Fibroblast of lung (primary cell): ENCODE data around the gene WTAP. TPM values are rescaled to one million over a fixed set of nuclear protein-coding genes. Genes with fewer than 3 reads are reported as not detected.

Experiments
- DNase-seq, 2 donors: peaks; one replicate each; pipeline versions ENCODE4 v3.0.0 to v3.0.0-alpha.2; 2010; ENCODE audit warnings: low read depth in 2 of 2
- H2AFZ ChIP-seq: 2 replicates; pipeline ENCODE4 v1.5.1; 2012; ENCODE audit warnings: low read length, control low read depth, inconsistent platforms
- H3K27ac ChIP-seq: 2 replicates; pipeline ENCODE4 v1.5.1; 2011; ENCODE audit warnings: low read length, control low read depth; ENCODE audit not compliant: insufficient read depth
- H3K27me3 ChIP-seq: 2 replicates; pipeline ENCODE4 v1.5.1; 2011; ENCODE audit warnings: mild to moderate bottlenecking, low read length; ENCODE audit not compliant: control insufficient read depth, insufficient read depth
- H3K36me3 ChIP-seq: 2 replicates; pipeline ENCODE4 v1.5.1; 2011; ENCODE audit warnings: low read length; ENCODE audit not compliant: control insufficient read depth, insufficient read depth
- H3K4me1 ChIP-seq: 2 replicates; pipeline ENCODE4 v1.5.1; 2011; ENCODE audit warnings: low read length; ENCODE audit not compliant: control insufficient read depth, insufficient read depth; ENCODE audit errors: extremely low read depth
- H3K4me2 ChIP-seq: 2 replicates; pipeline ENCODE4 v1.5.1; 2011; ENCODE audit warnings: low read length, control low read depth; ENCODE audit not compliant: insufficient read depth; ENCODE audit errors: extremely low read depth
- H3K4me3 ChIP-seq, 4 experiments: fragments of 200-600 bp in 1 of 4; sonication (generic) in 1 of 4; replicated peaks in 1 of 4; 2 replicates each; pipeline ENCODE4 v1.5.1; 2011 to 2016; ENCODE audit warnings: low read length in 4 of 4, low read depth in 3 of 4, mild to moderate bottlenecking in 3 of 4, control low read depth in 2 of 4, inconsistent platforms in 1 of 4, mixed read lengths in 1 of 4; ENCODE audit not compliant: insufficient read depth in 1 of 4; ENCODE audit errors: control extremely low read depth in 1 of 4
- H3K79me2 ChIP-seq: 2 replicates; pipeline ENCODE4 v1.5.1; 2012; ENCODE audit warnings: mild to moderate bottlenecking, low read length, inconsistent platforms; ENCODE audit not compliant: control insufficient read depth, insufficient read depth
- H3K9ac ChIP-seq: 2 replicates; pipeline ENCODE4 v1.5.1; 2011; ENCODE audit warnings: mild to moderate bottlenecking, low read length, control low read depth; ENCODE audit not compliant: insufficient read depth
- H3K9me3 ChIP-seq: 2 replicates; pipeline ENCODE4 v1.5.1; 2012; ENCODE audit warnings: low read depth, low read length; ENCODE audit not compliant: control insufficient read depth, insufficient read depth
- H4K20me1 ChIP-seq: 2 replicates; pipeline ENCODE4 v1.5.1; 2011; ENCODE audit warnings: low read length; ENCODE audit not compliant: control insufficient read depth, insufficient read depth; ENCODE audit errors: extremely low read depth
- EZH2 ChIP-seq: IDR thresholded peaks from 2 replicates; pipeline ENCODE4 v1.5.1; 2012; ENCODE audit warnings: low read length, control low read depth, mild to moderate bottlenecking; ENCODE audit errors: missing control alignments
- polyA plus RNA-seq, 2 donors: library from polyadenylated mRNA; depleted of rRNA in 1 of 2; stranded (reverse) in 1 of 2; unstranded in 1 of 2; fragments of >200 nt; gene quantifications; 2 replicates each; pipeline ENCODE4 v1.2.1, GENCODE V29; 2011 to 2012; ENCODE audit warnings: missing spikeins in 1 of 2
- total RNA-seq: library from RNA; depleted of rRNA; stranded (reverse); fragments of >200 nt; gene quantifications from 2 replicates; pipeline ENCODE4 v1.2.1, GENCODE V29; 2014
- TF ChIP-seq, protein P1 (sequence below), 2 donors: IDR thresholded peaks in 1 of 2; conservative IDR thresholded peaks in 1 of 2; 1 replicate in 1 of 2; 2 replicates in 1 of 2; pipeline ENCODE4 v1.5.1; 2011 to 2012; ENCODE audit warnings: low read length in 2 of 2, control low read depth in 1 of 2, inconsistent platforms in 1 of 2, low read depth in 1 of 2, mild to moderate bottlenecking in 1 of 2

WTAP gene
- total and polyA plus RNA-seq, 2 donors (not counting 1 experiment from before 2014, with no cell fraction given) = 52.7 to 124 TPM

DNA sequence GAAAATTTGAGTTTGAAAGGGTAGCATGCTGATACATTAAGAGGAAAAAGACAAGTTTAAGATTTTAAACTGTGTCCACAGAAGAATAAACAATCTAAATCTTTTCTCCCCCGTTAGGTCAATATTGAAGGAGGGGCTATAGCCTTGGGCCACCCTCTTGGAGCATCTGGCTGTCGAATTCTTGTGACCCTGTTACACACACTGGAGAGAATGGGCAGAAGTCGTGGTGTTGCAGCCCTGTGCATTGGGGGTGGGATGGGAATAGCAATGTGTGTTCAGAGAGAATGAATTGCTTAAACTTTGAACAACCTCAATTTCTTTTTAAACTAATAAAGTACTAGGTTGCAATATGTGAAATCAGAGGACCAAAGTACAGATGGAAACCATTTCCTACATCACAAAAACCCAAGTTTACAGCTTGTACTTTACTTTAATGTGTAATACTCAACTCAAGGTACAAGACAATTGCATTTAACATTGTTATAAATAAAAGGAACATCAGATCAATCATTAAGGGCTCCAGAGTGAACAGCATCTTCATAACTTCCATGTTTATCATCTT lies 51.3 kb downstream of the WTAP start:
- H3K79me2 ChIP-seq = peaks cover 13% of the 10 kb centered on the region
- no peaks in the 10 kb centered on the region for H3K4me1 ChIP-seq
- H3K36me3 ChIP-seq = peaks cover 20% of the 10 kb centered on the region
- TF ChIP-seq EZH2 = no peak
- TF ChIP-seq, protein P1, sequence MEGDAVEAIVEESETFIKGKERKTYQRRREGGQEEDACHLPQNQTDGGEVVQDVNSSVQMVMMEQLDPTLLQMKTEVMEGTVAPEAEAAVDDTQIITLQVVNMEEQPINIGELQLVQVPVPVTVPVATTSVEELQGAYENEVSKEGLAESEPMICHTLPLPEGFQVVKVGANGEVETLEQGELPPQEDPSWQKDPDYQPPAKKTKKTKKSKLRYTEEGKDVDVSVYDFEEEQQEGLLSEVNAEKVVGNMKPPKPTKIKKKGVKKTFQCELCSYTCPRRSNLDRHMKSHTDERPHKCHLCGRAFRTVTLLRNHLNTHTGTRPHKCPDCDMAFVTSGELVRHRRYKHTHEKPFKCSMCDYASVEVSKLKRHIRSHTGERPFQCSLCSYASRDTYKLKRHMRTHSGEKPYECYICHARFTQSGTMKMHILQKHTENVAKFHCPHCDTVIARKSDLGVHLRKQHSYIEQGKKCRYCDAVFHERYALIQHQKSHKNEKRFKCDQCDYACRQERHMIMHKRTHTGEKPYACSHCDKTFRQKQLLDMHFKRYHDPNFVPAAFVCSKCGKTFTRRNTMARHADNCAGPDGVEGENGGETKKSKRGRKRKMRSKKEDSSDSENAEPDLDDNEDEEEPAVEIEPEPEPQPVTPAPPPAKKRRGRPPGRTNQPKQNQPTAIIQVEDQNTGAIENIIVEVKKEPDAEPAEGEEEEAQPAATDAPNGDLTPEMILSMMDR (conservative IDR thresholded peaks at IDR 0.05 in 1 of 2, IDR thresholded peaks at IDR 0.05 in 1 of 2; ENCODE audit: low read depth in 1 of 2, low read length in 2 of 2) = no peak
- H3K27ac ChIP-seq = no peak overlapping the region
- no peaks in the 10 kb centered on the region for H4K20me1 ChIP-seq
- no peak overlapping the region for H2AFZ ChIP-seq
- no peaks in the 10 kb centered on the region for H3K9me3 ChIP-seq
- H3K27me3 ChIP-seq = no peaks in the 10 kb centered on the region
- no peak overlapping the region for H3K9ac ChIP-seq
- H3K4me3 ChIP-seq = no peak overlapping the region
- no peak for DNase-seq
- no peak overlapping the region for H3K4me2 ChIP-seq

DNA sequence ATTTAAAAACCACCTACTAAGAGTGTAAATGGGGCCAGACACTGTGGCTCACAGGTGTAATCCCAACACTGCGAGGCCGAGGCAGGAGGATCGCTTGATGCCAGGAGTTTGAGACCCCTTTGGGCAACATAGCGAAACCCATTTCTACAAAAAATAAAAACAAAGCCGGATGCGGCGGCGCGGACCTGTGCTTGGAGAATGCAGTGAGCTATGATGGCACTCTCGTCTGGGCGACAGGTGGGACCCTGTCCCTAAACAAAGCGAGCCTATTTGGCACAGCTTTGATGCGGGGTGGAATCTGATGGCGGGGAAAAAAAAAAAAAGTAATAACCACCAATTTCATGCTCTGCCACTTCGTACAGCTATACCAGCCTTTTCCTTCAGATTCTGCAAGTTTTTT lies 61.0 kb downstream of the WTAP start:
- Histone ChIP-seq H2AFZ (no peak overlapping the region), H3K4me1 (peaks cover 14% of the 10 kb centered on the region), H3K9ac (peak overlapping the region; percentile 95), H3K36me3 (peaks cover 10% of the 10 kb centered on the region), H3K27ac (peak overlapping the region; percentile 85), H3K27me3 (no peaks in the 10 kb centered on the region), H3K9me3 (no peaks in the 10 kb centered on the region), H3K4me2 (peak overlapping the region; percentile 93), H3K79me2 (peaks cover 81% of the 10 kb centered on the region), H4K20me1 (no peaks in the 10 kb centered on the region), H3K4me3 (peak overlapping the region; percentile 72 to 94 (median 84))
- no peak for TF ChIP-seq EZH2
- TF ChIP-seq, protein P1 (conservative IDR thresholded peaks at IDR 0.05 in 1 of 2, IDR thresholded peaks at IDR 0.05 in 1 of 2; ENCODE audit: low read depth in 1 of 2, low read length in 2 of 2) = no peak
- no peak for DNase-seq

DNA sequence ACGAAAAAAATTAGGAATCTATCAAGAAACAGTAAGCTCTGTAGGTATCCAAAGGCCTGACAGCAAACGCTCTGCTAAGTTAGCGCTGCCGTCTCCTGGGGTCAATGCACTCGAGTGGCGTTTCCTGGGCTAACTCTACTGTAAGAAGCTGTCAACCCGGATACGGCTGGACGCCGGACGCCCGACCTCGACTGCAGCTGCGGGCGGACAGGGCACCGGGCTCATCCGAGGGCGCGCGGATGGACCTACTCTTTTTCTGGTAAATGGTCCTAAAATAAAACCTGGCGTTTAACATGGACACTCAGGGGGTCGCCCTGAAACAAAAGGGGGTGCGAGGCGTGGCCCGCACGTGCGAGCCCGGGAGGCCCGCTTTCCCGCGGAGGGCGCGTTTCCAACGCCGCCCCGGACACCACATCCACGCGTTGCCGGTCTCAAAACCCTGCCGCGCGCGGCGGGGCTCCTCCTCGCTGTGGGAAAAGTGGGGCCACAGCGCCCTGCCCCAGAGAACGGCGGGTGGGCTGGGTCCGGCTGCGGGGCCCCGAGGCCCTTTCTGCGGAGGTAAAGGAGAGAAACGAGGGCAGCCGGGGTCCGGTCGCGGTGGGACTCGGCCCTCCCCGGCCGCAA lies 61.6 kb downstream of the WTAP start:
- peaks cover 9% of the 10 kb centered on the region for H3K36me3 ChIP-seq
- peaks cover 78% of the 10 kb centered on the region for H3K79me2 ChIP-seq
- peak overlapping the region; percentile 85 for H3K27ac ChIP-seq
- TF ChIP-seq EZH2 = no peak
- TF ChIP-seq, protein P1 (conservative IDR thresholded peaks at IDR 0.05 in 1 of 2, IDR thresholded peaks at IDR 0.05 in 1 of 2; ENCODE audit: low read depth in 1 of 2, low read length in 2 of 2) = no peak
- peak overlapping the region; percentile 71 for H2AFZ ChIP-seq
- no peaks in the 10 kb centered on the region for H3K9me3 ChIP-seq
- H4K20me1 ChIP-seq = no peaks in the 10 kb centered on the region
- peak overlapping the region; percentile 93 for H3K4me2 ChIP-seq
- peak overlapping the region; percentile 95 for H3K9ac ChIP-seq
- peak; percentile 41 to 46 for DNase-seq
- no peaks in the 10 kb centered on the region for H3K27me3 ChIP-seq
- H3K4me1 ChIP-seq = peaks cover 14% of the 10 kb centered on the region
- peak overlapping the region; percentile 72 to 94 (median 84) for H3K4me3 ChIP-seq
